ENCODE measurements around the gene OR2H2. TPM values are rescaled to one million over a fixed set of nuclear protein-coding genes. Genes with fewer than 3 reads are reported as not detected.

OR2H2 gene
- total RNA-seq, 3 donors from 2014 or later = not detected

- peaks cover 0 to 24% of the 10 kb centered on the region in 2 donors for H3K27me3 ChIP-seq
- DNase-seq (ENCODE audit: low spot score in 2 of 2) = peak in 1 of 2 donors; percentile 35
- peak overlapping the region in 1 of 2 donors; percentile 54 for H3K27ac ChIP-seq
Observed at GRCh38 chr6:29553268-29554057, 31.5 kb upstream of the OR2H2 start.

GRCh38 chr6:29554764-29555163 is 30.2 kb upstream of the OR2H2 start:
- H3K9me3 ChIP-seq = no peaks in the 10 kb centered on the region
- no peak for DNase-seq (ENCODE audit: low spot score in 2 of 2)
- no peak overlapping the region for H3K4me3 ChIP-seq
- no peak for TF ChIP-seq POLR2AphosphoS5 (IDR thresholded peaks at IDR 0.05)
- no peak for TF ChIP-seq POLR2A (IDR thresholded peaks at IDR 0.05)
- no peak for TF ChIP-seq CTCF (IDR thresholded peaks at IDR 0.05)
- no peak overlapping the region for H3K27ac ChIP-seq
- no peaks in the 10 kb centered on the region for H3K36me3 ChIP-seq
- H3K4me1 ChIP-seq = peaks cover 0 to 6% of the 10 kb centered on the region in 2 donors
- H3K27me3 ChIP-seq = peaks cover 0 to 24% of the 10 kb centered on the region in 2 donors
- intact Hi-C loops (cut with DNase I; ENCODE audit: low total_unique reads) = no loop called here

More at GRCh38 chr6:29553268-29554057, 31.5 kb upstream of the OR2H2 start:
- no peaks in the 10 kb centered on the region for H3K36me3 ChIP-seq
- no peaks in the 10 kb centered on the region for H3K9me3 ChIP-seq
- peaks cover 0 to 6% of the 10 kb centered on the region in 2 donors for H3K4me1 ChIP-seq
- intact Hi-C loops (cut with DNase I; ENCODE audit: low total_unique reads) = no loop called here
- peak overlapping the region; percentile 33 to 73 (median 49) for H3K4me3 ChIP-seq
- TF ChIP-seq POLR2A (IDR thresholded peaks at IDR 0.05) = no peak
- TF ChIP-seq POLR2AphosphoS5 (IDR thresholded peaks at IDR 0.05) = no peak
- no peak for TF ChIP-seq CTCF (IDR thresholded peaks at IDR 0.05)

- Histone ChIP-seq H3K9me3 (no peaks in the 10 kb centered on the region), H3K36me3 (no peaks in the 10 kb centered on the region), H3K27me3 (peaks cover 0 to 24% of the 10 kb centered on the region in 2 donors), H3K4me3 (no peak overlapping the region), H3K27ac (no peak overlapping the region), H3K4me1 (peaks cover 0 to 6% of the 10 kb centered on the region in 2 donors)
- TF ChIP-seq CTCF (IDR thresholded peaks at IDR 0.05) (no peak), POLR2A (IDR thresholded peaks at IDR 0.05) (no peak), POLR2AphosphoS5 (IDR thresholded peaks at IDR 0.05) (no peak)
- DNase-seq (ENCODE audit: low spot score in 2 of 2) = no peak
- intact Hi-C loops (cut with DNase I; ENCODE audit: low total_unique reads) = no loop called here
Observed at GRCh38 chr6:29557320-29557719, 27.6 kb upstream of the OR2H2 start.

- no peak overlapping the region for H3K4me3 ChIP-seq
- TF ChIP-seq POLR2A (IDR thresholded peaks at IDR 0.05) (no peak), CTCF (IDR thresholded peaks at IDR 0.05) (no peak), POLR2AphosphoS5 (IDR thresholded peaks at IDR 0.05) (no peak)
- no peak overlapping the region for H3K27ac ChIP-seq
- intact Hi-C loops (cut with DNase I; ENCODE audit: low total_unique reads) = no loop called here
- no peaks in the 10 kb centered on the region for H3K36me3 ChIP-seq
- no peak for DNase-seq (ENCODE audit: low spot score in 2 of 2)
- peaks cover 0 to 23% of the 10 kb centered on the region in 2 donors for H3K27me3 ChIP-seq
- no peaks in the 10 kb centered on the region for H3K9me3 ChIP-seq
- peaks cover 0 to 1% of the 10 kb centered on the region in 2 donors for H3K4me1 ChIP-seq
Observed at GRCh38 chr6:29558439-29559079, 26.4 kb upstream of the OR2H2 start.
